Neural cell (in vitro differentiated cells): ENCODE measurements around the gene KIF16B. TPM values are rescaled to one million over a fixed set of nuclear protein-coding genes. Genes with fewer than 3 reads are reported as not detected.

Source experiments
- H2AFZ ChIP-seq: fragments of 200-600, 300-800 bp; sonication (generic), shearing (Covaris generic); 2 replicates; pipeline ENCODE4 v1.6.0; 2014; ENCODE audit warnings: low read depth, mild to moderate bottlenecking, antibody characterized with exemption, low read length, moderate library complexity
- H3F3A ChIP-seq: fragments of 200-600 bp; shearing (Covaris generic); 2 replicates; pipeline ENCODE4 v1.6.1; 2016; ENCODE audit warnings: mild to moderate bottlenecking, moderate library complexity, mixed read lengths, antibody characterized with exemption, low read length; ENCODE audit not compliant: insufficient read depth, poor library complexity, severe bottlenecking
- H3K27ac ChIP-seq: fragments of 200-600, 300-800 bp; sonication (generic), shearing (Covaris generic); 2 replicates; pipeline ENCODE4 v1.5.1; 2014; ENCODE audit warnings: mild to moderate bottlenecking, low read length, moderate library complexity
- H3K27me3 ChIP-seq: fragments of 300-800, 200-600 bp; sonication (generic), shearing (Covaris generic); 2 replicates; pipeline ENCODE4 v1.6.0; 2014; ENCODE audit warnings: mild to moderate bottlenecking, low read depth, low read length, moderate library complexity; ENCODE audit not compliant: insufficient read depth
- H3K36me3 ChIP-seq: fragments of 300-800, 200-600 bp; sonication (generic), shearing (Covaris generic); 2 replicates; pipeline ENCODE4 v1.5.1; 2014; ENCODE audit warnings: mild to moderate bottlenecking, antibody characterized with exemption, low read length, moderate library complexity; ENCODE audit not compliant: insufficient read depth
- H3K4me2 ChIP-seq: fragments of 300-800, 200-600 bp; sonication (generic), shearing (Covaris generic); 2 replicates; pipeline ENCODE4 v1.6.0; 2014; ENCODE audit warnings: mild to moderate bottlenecking, low read length
- H3K4me3 ChIP-seq: fragments of 300-800, 200-600 bp; sonication (generic), shearing (Covaris generic); 2 replicates; pipeline ENCODE4 v1.5.1; 2014; ENCODE audit warnings: mild to moderate bottlenecking, low read length, moderate library complexity
- H3K79me2 ChIP-seq: fragments of 200-600 bp; shearing (Covaris generic); replicated peaks from 2 replicates; pipeline ENCODE4 v1.6.0; 2014; ENCODE audit warnings: mild to moderate bottlenecking, low read length, moderate library complexity; ENCODE audit not compliant: insufficient read depth
- H3K9ac ChIP-seq: fragments of 300-800, 200-600 bp; sonication (generic), shearing (Covaris generic); 2 replicates; pipeline ENCODE4 v1.6.1; 2016; ENCODE audit warnings: mild to moderate bottlenecking, low read length, mixed read lengths
- H3K9me2 ChIP-seq: fragments of 200-600 bp; shearing (Covaris generic); 2 replicates; pipeline ENCODE4 v1.6.1; 2016; ENCODE audit warnings: mild to moderate bottlenecking, low read length, mixed read lengths; ENCODE audit not compliant: insufficient read depth
- H3K9me3 ChIP-seq: fragments of 200-600, 300-800 bp; sonication (generic), shearing (Covaris generic); 2 replicates; pipeline ENCODE4 v1.6.1; 2016; ENCODE audit warnings: mild to moderate bottlenecking, mixed run types, low read length, moderate library complexity, mixed read lengths
- H4K20me1 ChIP-seq: fragments of 200-600 bp; shearing (Covaris generic); 2 replicates; pipeline ENCODE4 v1.6.1; 2016; ENCODE audit warnings: mild to moderate bottlenecking, mixed run types; ENCODE audit not compliant: insufficient read depth
- CTCF ChIP-seq: fragments of 450-650 bp; IDR thresholded peaks from 2 replicates; pipeline ENCODE4 v1.5.1; 2014; ENCODE audit warnings: antibody characterized with exemption, mild to moderate bottlenecking, moderate library complexity; ENCODE audit not compliant: poor library complexity, severe bottlenecking
- EP300 ChIP-seq: fragments of 450-650 bp; conservative IDR thresholded peaks from 2 replicates; pipeline ENCODE4 v1.6.1; 2014; ENCODE audit warnings: antibody characterized with exemption, mild to moderate bottlenecking, moderate library complexity; ENCODE audit not compliant: poor library complexity, severe bottlenecking
- EZH2 ChIP-seq: fragments of 200-600, 300-800 bp; shearing (Covaris generic), sonication (generic); IDR thresholded peaks from 2 replicates; pipeline ENCODE4 v1.6.1; 2014; ENCODE audit warnings: antibody characterized with exemption, low read length, borderline replicate concordance, mild to moderate bottlenecking; ENCODE audit not compliant: insufficient read depth, poor library complexity, severe bottlenecking
- MXI1 ChIP-seq: fragments of 450-650 bp; conservative IDR thresholded peaks from 2 replicates; pipeline ENCODE4 v1.6.1; 2014; ENCODE audit warnings: antibody characterized with exemption, mild to moderate bottlenecking; ENCODE audit not compliant: poor library complexity, severe bottlenecking
- POLR2AphosphoS5 ChIP-seq: IDR thresholded peaks from 2 replicates; pipeline ENCODE4 v1.6.1; 2012
- RAD21 ChIP-seq: fragments of 450-650 bp; conservative IDR thresholded peaks from 2 replicates; pipeline ENCODE4 v1.6.1; 2014; ENCODE audit warnings: antibody characterized with exemption, mild to moderate bottlenecking, moderate library complexity
- REST ChIP-seq: IDR thresholded peaks from 2 replicates; pipeline ENCODE4 v1.6.1; 2012; ENCODE audit warnings: borderline replicate concordance
- SMC3 ChIP-seq: fragments of 450-650 bp; conservative IDR thresholded peaks from 2 replicates; pipeline ENCODE4 v1.6.1; 2014; ENCODE audit warnings: antibody characterized with exemption, mild to moderate bottlenecking, moderate library complexity; ENCODE audit not compliant: poor library complexity
- TAF1 ChIP-seq: IDR thresholded peaks from 2 replicates; pipeline ENCODE4 v1.6.1; 2012; ENCODE audit warnings: low read depth
- polyA plus RNA-seq: library from polyadenylated mRNA; depleted of rRNA; stranded (reverse); fragments of >200 nt; gene quantifications from 2 replicates; pipeline ENCODE4 v1.2.3, GENCODE V29; 2014

The KIF16B gene
- polyA plus RNA-seq, 1 donor from 2014 or later = 3.8 TPM

GRCh38 chr20:16583474-16583873 is 10.2 kb upstream of the KIF16B start:
- no peaks in the 10 kb centered on the region for H3K9me2 ChIP-seq
- H4K20me1 ChIP-seq = no peaks in the 10 kb centered on the region
- H3K79me2 ChIP-seq = no peaks in the 10 kb centered on the region
- H3K27ac ChIP-seq = no peak overlapping the region
- H3F3A ChIP-seq = no peaks in the 10 kb centered on the region
- H3K27me3 ChIP-seq = no peaks in the 10 kb centered on the region
- H3K9me3 ChIP-seq = no peaks in the 10 kb centered on the region
- H3K4me2 ChIP-seq = no peak overlapping the region
- TF ChIP-seq TAF1 (no peak), SMC3 (no peak), EP300 (no peak), MXI1 (no peak), EZH2 (no peak), RAD21 (no peak), CTCF (no peak), POLR2AphosphoS5 (no peak), REST (no peak)
- H3K9ac ChIP-seq = no peak overlapping the region
- H3K4me3 ChIP-seq = no peak overlapping the region
- H3K36me3 ChIP-seq = no peaks in the 10 kb centered on the region
- no peak overlapping the region for H2AFZ ChIP-seq

GRCh38 chr20:16581241-16581640 is 8.0 kb upstream of the KIF16B start:
- no peaks in the 10 kb centered on the region for H4K20me1 ChIP-seq
- H2AFZ ChIP-seq = no peak overlapping the region
- no peaks in the 10 kb centered on the region for H3K9me3 ChIP-seq
- H3K36me3 ChIP-seq = no peaks in the 10 kb centered on the region
- H3F3A ChIP-seq = no peaks in the 10 kb centered on the region
- H3K27me3 ChIP-seq = peaks cover under 1% of the 10 kb centered on the region
- no peak overlapping the region for H3K9ac ChIP-seq
- no peak for TF ChIP-seq EZH2
- no peaks in the 10 kb centered on the region for H3K9me2 ChIP-seq
- H3K4me3 ChIP-seq = no peak overlapping the region
- no peak overlapping the region for H3K4me2 ChIP-seq
- H3K27ac ChIP-seq = no peak overlapping the region
- no peaks in the 10 kb centered on the region for H3K79me2 ChIP-seq

- no peak for TF ChIP-seq CTCF
- no peaks in the 10 kb centered on the region for H3K79me2 ChIP-seq
- no peak overlapping the region for H3K4me3 ChIP-seq
- H3K4me2 ChIP-seq = no peak overlapping the region
- H3K9me3 ChIP-seq = no peaks in the 10 kb centered on the region
- H3F3A ChIP-seq = no peaks in the 10 kb centered on the region
- no peaks in the 10 kb centered on the region for H3K36me3 ChIP-seq
- H3K9ac ChIP-seq = no peak overlapping the region
- H3K27me3 ChIP-seq = peaks cover 3% of the 10 kb centered on the region
- H4K20me1 ChIP-seq = no peaks in the 10 kb centered on the region
- H3K9me2 ChIP-seq = no peaks in the 10 kb centered on the region
- no peak overlapping the region for H2AFZ ChIP-seq
- H3K27ac ChIP-seq = no peak overlapping the region
These were observed 7.4 kb upstream of the KIF16B start for GRCh38 chr20:16580620-16581019.
